Naive thymus-derived CD4-positive, alpha-beta T cell (primary cell): ENCODE results near the gene PNMA8B. TPM values are rescaled to one million over a fixed set of nuclear protein-coding genes. Genes with fewer than 3 reads are reported as not detected.
A peak's percentile ranks its signal among the peaks of the same experiment; 100 is the strongest.

Experiments
- ATAC-seq: fragments of 150-1000 bp; cut with Tn5 transposase; 2 replicates; pipeline ENCODE4 v1.10.0; 2021; ENCODE audit warnings: mild to moderate bottlenecking, moderate library complexity
- CTCF ChIA-PET: fragments of 350-600 bp; sonication (Branson Sonifier 250); formaldehyde crosslinking; loops from one replicate; lab custom pipeline; 2021; ENCODE audit warnings: antibody characterized with exemption; lab: Charles Lee
- POLR2A ChIA-PET: fragments of 350-600 bp; sonication (Branson Sonifier 250); formaldehyde crosslinking; loops from one replicate; lab custom pipeline; 2021; ENCODE audit warnings: antibody characterized with exemption, inconsistent platforms; lab: Charles Lee
- DNase-seq, 9 donors: peaks; one replicate each; pipeline versions ENCODE4 v3.0.0 to v3.0.0-alpha.2; 2020 to 2022; ENCODE audit warnings: mixed read lengths in 1 of 9
- H3K27ac ChIP-seq: one replicate; pipeline ENCODE4 v1.7.0; 2013; ENCODE audit warnings: mild to moderate bottlenecking, low read depth, low read length, moderate library complexity
- H3K27me3 ChIP-seq, 2 donors: one replicate each; pipeline ENCODE4 v1.7.0; 2013; ENCODE audit warnings: low read length in 2 of 2, mild to moderate bottlenecking in 2 of 2, moderate library complexity in 2 of 2; ENCODE audit not compliant: control insufficient read depth in 2 of 2, insufficient read depth in 2 of 2
- H3K36me3 ChIP-seq, 3 experiments: 1 replicate in 2 of 3; 2 replicates in 1 of 3; pipeline ENCODE4 v1.7.0; 2013; ENCODE audit warnings: low read length in 3 of 3, mild to moderate bottlenecking in 3 of 3, moderate library complexity in 1 of 3; ENCODE audit not compliant: insufficient read depth in 3 of 3, control insufficient read depth in 2 of 3
- H3K4me1 ChIP-seq, 2 donors: one replicate each; pipeline ENCODE4 v1.7.0; 2013; ENCODE audit warnings: low read length in 2 of 2, mild to moderate bottlenecking in 2 of 2, moderate library complexity in 1 of 2; ENCODE audit not compliant: control insufficient read depth in 2 of 2, insufficient read depth in 2 of 2
- H3K4me3 ChIP-seq: 2 replicates; pipeline ENCODE4 v1.7.0; 2013; ENCODE audit warnings: mild to moderate bottlenecking, low read length
- H3K9me3 ChIP-seq, 3 experiments: 1 replicate in 2 of 3; 2 replicates in 1 of 3; pipeline ENCODE4 v1.7.0; 2013; ENCODE audit warnings: low read length in 3 of 3; ENCODE audit not compliant: control insufficient read depth in 2 of 3
- H3K27ac Mint-ChIP-seq, 9 donors: one replicate each; pipeline ENCODE4 v1.8.0; 2020 to 2022; ENCODE audit warnings: mixed read lengths in 9 of 9, mild to moderate bottlenecking in 8 of 9, moderate library complexity in 5 of 9, inconsistent platforms in 2 of 9
- H3K27me3 Mint-ChIP-seq, 5 donors: one replicate each; pipeline ENCODE4 v1.8.0; 2021 to 2022; ENCODE audit warnings: mixed read lengths in 5 of 5, mild to moderate bottlenecking in 1 of 5
- H3K36me3 Mint-ChIP-seq, 5 donors: one replicate each; pipeline ENCODE4 v1.8.0; 2020 to 2022; ENCODE audit warnings: mixed read lengths in 5 of 5, mild to moderate bottlenecking in 3 of 5, inconsistent platforms in 1 of 5
- H3K4me1 Mint-ChIP-seq, 7 donors: one replicate each; pipeline ENCODE4 v1.8.0; 2020 to 2022; ENCODE audit warnings: mixed read lengths in 7 of 7, mild to moderate bottlenecking in 3 of 7, inconsistent platforms in 1 of 7
- H3K4me3 Mint-ChIP-seq, 10 donors: one replicate each; pipeline ENCODE4 v1.8.0; 2020 to 2022; ENCODE audit warnings: mild to moderate bottlenecking in 10 of 10, mixed read lengths in 10 of 10, moderate library complexity in 6 of 10, inconsistent platforms in 2 of 10
- H3K9me3 Mint-ChIP-seq, 11 donors: one replicate each; pipeline ENCODE4 v1.8.0; 2020 to 2022; ENCODE audit warnings: mixed read lengths in 11 of 11, mild to moderate bottlenecking in 4 of 11, inconsistent platforms in 1 of 11, moderate library complexity in 1 of 11
- intact Hi-C, 2 donors: fragments of 100-400 bp; cut with micrococcal nuclease; formaldehyde crosslinking; loops; one replicate each; pipeline ENCODE4 v1.15.1; 2023
- polyA plus RNA-seq, 2 donors: library from polyadenylated mRNA; unstranded; fragments of 300-500 nt; fragmentation: Illumina TruSeq; gene quantifications; one replicate each; pipeline ENCODE4 v1.2.3, GENCODE V29; 2021
- total RNA-seq, 6 experiments: library from RNA in 5 of 6; stranded (reverse) in 5 of 6; gene quantifications; 1 replicate in 5 of 6; 2 replicates in 1 of 6; pipeline ENCODE4 v1.2.3 and lab custom pipeline; 2021 to 2026

PNMA8B gene
- total and polyA plus RNA-seq, 7 experiments from 2014 or later, result 0.24 to 2.3 (median 1.4) TPM; not detected in 1

GRCh38 chr19:46487802-46488445 is 7.7 kb downstream of the PNMA8B start:
- POLR2A ChIA-PET, result no interaction called here
- Histone ChIP-seq H3K27ac (no peak overlapping the region), H3K4me1 (peaks cover 3 to 21% of the 10 kb centered on the region in 2 donors), H3K9me3 (no peaks in the 10 kb centered on the region), H3K36me3 (no peaks in the 10 kb centered on the region), H3K4me3 (no peak overlapping the region), H3K27me3 (peaks cover 5 to 34% of the 10 kb centered on the region in 2 donors)
- intact Hi-C loops, result loop anchor here (1.0 to 5.0 kb wide), 7 partner anchors 25 to 411 kb away; partner anchors contain the start of gene PPP5C (in 1 of the 2)
- ATAC-seq (peak; percentile 79), DNase-seq (peak; percentile 43 to 80 (median 65))
- Mint-ChIP-seq H3K27ac (peak overlapping the region in 1 of 9 donors; percentile 13), H3K4me1 (peaks cover 12 to 50% (median 34%) of the 10 kb centered on the region in 7 donors), H3K9me3 (peaks cover 0 to 4% (median 0%) of the 10 kb centered on the region in 11 donors), H3K4me3 (peak overlapping the region in 6 of 10 donors; percentile 20 to 67 (median 35)), H3K27me3 (peaks cover 60 to 88% (median 71%) of the 10 kb centered on the region in 5 donors), H3K36me3 (no peaks in the 10 kb centered on the region)
- CTCF ChIA-PET, result interaction anchor here (1.0 to 3.9 kb wide), 11 partner anchors 11 to 220 kb away, joined by 3 to 25 read pairs (median 4); no protein-coding TSS in a partner anchor

- Histone ChIP-seq H3K4me1 (peaks cover 3 to 14% of the 10 kb centered on the region in 2 donors), H3K36me3 (no peaks in the 10 kb centered on the region), H3K27me3 (peaks cover 5 to 34% of the 10 kb centered on the region in 2 donors), H3K27ac (no peak overlapping the region), H3K4me3 (no peak overlapping the region), H3K9me3 (no peaks in the 10 kb centered on the region)
- ChIA-PET CTCF (interaction anchor here (1.0 to 3.9 kb wide), 10 partner anchors 17 to 219 kb away, joined by 3 to 25 read pairs (median 4); no protein-coding TSS in a partner anchor), POLR2A (no interaction called here)
- Mint-ChIP-seq H3K27me3 (peaks cover 60 to 93% (median 75%) of the 10 kb centered on the region in 5 donors), H3K9me3 (peaks cover 0 to 4% (median 0%) of the 10 kb centered on the region in 11 donors), H3K27ac (peak overlapping the region in 1 of 9 donors; percentile 24), H3K4me3 (peak overlapping the region in 3 of 10 donors; percentile 38 to 67 (median 57)), H3K36me3 (no peaks in the 10 kb centered on the region), H3K4me1 (peaks cover 12 to 50% (median 34%) of the 10 kb centered on the region in 7 donors)
- no peak for DNase-seq
- ATAC-seq, result no peak
- intact Hi-C loops, result loop anchor here (1.0 to 5.0 kb wide), 3 partner anchors 85 to 410 kb away; no protein-coding TSS in a partner anchor
Observed at GRCh38 chr19:46487178-46487801, 8.4 kb downstream of the PNMA8B start.

DNA sequence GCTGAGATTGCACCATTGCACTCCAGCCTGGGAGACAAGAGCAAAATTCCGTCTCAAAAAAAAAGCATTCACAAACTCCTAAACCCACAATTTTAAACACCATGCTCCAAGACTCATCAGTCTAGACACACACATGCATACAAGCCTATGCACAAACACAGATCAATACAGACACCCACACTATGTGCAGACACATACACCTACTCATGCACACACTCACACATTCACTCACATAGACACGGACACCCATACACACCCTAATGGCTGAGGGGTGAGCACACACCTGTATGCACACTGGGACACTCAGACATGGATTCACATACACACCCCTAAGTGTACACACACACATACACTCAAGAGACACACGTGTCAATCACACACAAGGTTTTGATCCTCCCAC is 9.3 kb downstream of the PNMA8B start:
- CTCF ChIA-PET, result no interaction called here
- H3K9me3 Mint-ChIP-seq, result peaks cover 0 to 4% (median 0%) of the 10 kb centered on the region in 11 donors

GRCh38 chr19:46484656-46485055 is 11.0 kb downstream of the PNMA8B start:
- Mint-ChIP-seq H3K4me3 (no peak overlapping the region), H3K27me3 (peaks cover 45 to 83% (median 67%) of the 10 kb centered on the region in 5 donors), H3K27ac (no peak overlapping the region), H3K36me3 (no peaks in the 10 kb centered on the region), H3K9me3 (peaks cover 0 to 2% (median 0%) of the 10 kb centered on the region in 11 donors), H3K4me1 (peaks cover 5 to 26% (median 19%) of the 10 kb centered on the region in 7 donors)
- H3K9me3 ChIP-seq, result no peaks in the 10 kb centered on the region
- ChIA-PET CTCF (interaction anchor here (0.7 to 1.0 kb wide), 2 partner anchors 88 to 90 kb away, joined by 4 read pairs; no protein-coding TSS in a partner anchor), POLR2A (no interaction called here)
- intact Hi-C loops, result loop anchor here in 1 of 2 donors (5.0 kb wide), 1 partner anchor 407 kb away; no protein-coding TSS in a partner anchor
- DNase-seq (no peak), ATAC-seq (no peak)
- peaks cover 3 to 5% of the 10 kb centered on the region in 2 donors for H3K4me1 ChIP-seq
- no peaks in the 10 kb centered on the region for H3K36me3 ChIP-seq
- H3K27me3 ChIP-seq, result peaks cover 5 to 15% of the 10 kb centered on the region in 2 donors
- H3K4me3 ChIP-seq, result no peak overlapping the region
- no peak overlapping the region for H3K27ac ChIP-seq

More for the DNA sequence above, 9.3 kb downstream of the PNMA8B start:
- H3K27me3 ChIP-seq, result peaks cover 5 to 27% of the 10 kb centered on the region in 2 donors
- ATAC-seq (no peak), DNase-seq (no peak)
- intact Hi-C loops, result loop anchor here in 1 of 2 donors (5.0 kb wide), 1 partner anchor 409 kb away; no protein-coding TSS in a partner anchor
- Mint-ChIP-seq H3K36me3 (no peaks in the 10 kb centered on the region), H3K4me3 (no peak overlapping the region), H3K4me1 (peaks cover 10 to 42% (median 27%) of the 10 kb centered on the region in 7 donors), H3K27ac (no peak overlapping the region), H3K27me3 (peaks cover 56 to 89% (median 74%) of the 10 kb centered on the region in 5 donors)
- no peaks in the 10 kb centered on the region for H3K36me3 ChIP-seq
- POLR2A ChIA-PET, result no interaction called here
- H3K9me3 ChIP-seq, result no peaks in the 10 kb centered on the region
- H3K4me3 ChIP-seq, result no peak overlapping the region
- peaks cover 3 to 12% of the 10 kb centered on the region in 2 donors for H3K4me1 ChIP-seq
- no peak overlapping the region for H3K27ac ChIP-seq

- intact Hi-C loops, result no loop called here
- DNase-seq, result no peak
- no peak for ATAC-seq
- Histone ChIP-seq H3K4me1 (peaks cover 2 to 3% of the 10 kb centered on the region in 2 donors), H3K27ac (no peak overlapping the region), H3K36me3 (no peaks in the 10 kb centered on the region), H3K4me3 (no peak overlapping the region), H3K27me3 (peaks cover 4 to 8% of the 10 kb centered on the region in 2 donors), H3K9me3 (no peaks in the 10 kb centered on the region)
- ChIA-PET CTCF (interaction anchor here (1.0 kb wide), 1 partner anchor 77 kb away, joined by 3 read pairs; no protein-coding TSS in a partner anchor), POLR2A (no interaction called here)
- Mint-ChIP-seq H3K9me3 (no peaks in the 10 kb centered on the region), H3K27ac (no peak overlapping the region), H3K4me1 (peaks cover 0 to 14% (median 8%) of the 10 kb centered on the region in 7 donors), H3K27me3 (peaks cover 39 to 76% (median 57%) of the 10 kb centered on the region in 5 donors), H3K36me3 (no peaks in the 10 kb centered on the region), H3K4me3 (no peak overlapping the region)
Observed at GRCh38 chr19:46482631-46483030, 13.0 kb downstream of the PNMA8B start.

GRCh38 chr19:46481947-46482346 is 13.7 kb downstream of the PNMA8B start:
- DNase-seq, result no peak
- peaks cover 0 to under 1% of the 10 kb centered on the region in 2 donors for H3K27me3 ChIP-seq
- POLR2A ChIA-PET, result no interaction called here
- no peak overlapping the region for H3K27ac Mint-ChIP-seq
- H3K4me1 ChIP-seq, result no peaks in the 10 kb centered on the region
- no peaks in the 10 kb centered on the region for H3K9me3 Mint-ChIP-seq
- H3K4me3 ChIP-seq, result no peak overlapping the region
- CTCF ChIA-PET, result interaction anchor here (0.7 kb wide), 1 partner anchor 55 kb away, joined by 3 read pairs; no protein-coding TSS in a partner anchor
- H3K4me3 Mint-ChIP-seq, result no peak overlapping the region
- H3K27ac ChIP-seq, result no peak overlapping the region
- H3K36me3 Mint-ChIP-seq, result no peaks in the 10 kb centered on the region
- no peaks in the 10 kb centered on the region for H3K9me3 ChIP-seq
- H3K36me3 ChIP-seq, result no peaks in the 10 kb centered on the region
- intact Hi-C loops, result no loop called here
- peaks cover 0 to 8% (median 3%) of the 10 kb centered on the region in 7 donors for H3K4me1 Mint-ChIP-seq
- ATAC-seq, result no peak
- H3K27me3 Mint-ChIP-seq, result peaks cover 32 to 69% (median 50%) of the 10 kb centered on the region in 5 donors
